ENCODE data around the gene CCT4. TPM values are rescaled to one million over a fixed set of nuclear protein-coding genes. Genes with fewer than 3 reads are reported as not detected.
A peak's percentile ranks its signal among the peaks of the same experiment; 100 is the strongest.
"Not testable (repeated sequence)": the region's sequence is repeated elsewhere in the genome, so short reads cannot be mapped to it uniquely, and the experiment has no call there.

The CCT4 gene
- total RNA-seq, 1 donor: 117 TPM

DNA sequence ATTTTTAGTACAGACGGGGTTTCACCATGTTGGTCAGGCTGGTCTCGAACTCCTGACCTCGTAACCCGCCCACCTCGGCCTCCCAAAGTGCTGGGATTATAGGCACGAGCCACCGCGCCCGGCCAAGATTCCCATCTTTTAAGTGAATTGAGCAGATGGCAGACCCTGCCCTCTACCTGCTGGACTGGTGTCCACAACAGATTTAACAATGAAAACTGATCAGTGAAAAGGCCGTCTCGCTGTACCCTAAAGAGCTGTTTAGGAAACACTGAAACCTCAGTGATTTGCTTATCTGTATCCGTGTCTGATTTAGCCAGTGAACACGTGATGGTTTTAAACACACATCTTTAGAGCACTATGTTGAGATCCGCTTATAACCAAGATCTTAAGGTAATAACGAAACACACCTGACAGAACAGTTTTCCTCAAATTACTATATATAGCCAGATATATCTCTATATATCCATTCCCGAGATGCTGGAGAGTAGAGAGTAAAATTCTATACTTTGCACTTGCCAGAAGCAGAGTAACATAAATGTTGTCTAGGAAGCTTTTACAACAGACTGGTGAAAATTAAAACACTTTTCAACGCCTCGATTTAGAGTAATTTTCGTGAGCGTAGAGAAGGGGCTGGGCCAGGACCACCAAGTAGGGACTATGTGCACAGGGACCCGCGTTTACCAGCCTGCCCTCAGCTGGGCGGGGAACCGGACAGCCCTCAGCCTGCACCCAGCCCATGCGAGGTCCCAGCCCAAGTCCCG, 35.2 kb downstream of the CCT4 start:
- peaks cover 9% of the 10 kb centered on the region for H3K4me1 ChIP-seq (ENCODE audit: insufficient read depth, low read length)
- no peaks in the 10 kb centered on the region for H3K27me3 ChIP-seq (ENCODE audit: insufficient read depth, low read length)
- H3K4me3 ChIP-seq (ENCODE audit: insufficient read depth, low read length): peak overlapping the region; percentile 98
- DNase-seq (ENCODE audit: insufficient read length, low spot score, missing footprints): peak; percentile 91
- TF ChIP-seq, protein P1, sequence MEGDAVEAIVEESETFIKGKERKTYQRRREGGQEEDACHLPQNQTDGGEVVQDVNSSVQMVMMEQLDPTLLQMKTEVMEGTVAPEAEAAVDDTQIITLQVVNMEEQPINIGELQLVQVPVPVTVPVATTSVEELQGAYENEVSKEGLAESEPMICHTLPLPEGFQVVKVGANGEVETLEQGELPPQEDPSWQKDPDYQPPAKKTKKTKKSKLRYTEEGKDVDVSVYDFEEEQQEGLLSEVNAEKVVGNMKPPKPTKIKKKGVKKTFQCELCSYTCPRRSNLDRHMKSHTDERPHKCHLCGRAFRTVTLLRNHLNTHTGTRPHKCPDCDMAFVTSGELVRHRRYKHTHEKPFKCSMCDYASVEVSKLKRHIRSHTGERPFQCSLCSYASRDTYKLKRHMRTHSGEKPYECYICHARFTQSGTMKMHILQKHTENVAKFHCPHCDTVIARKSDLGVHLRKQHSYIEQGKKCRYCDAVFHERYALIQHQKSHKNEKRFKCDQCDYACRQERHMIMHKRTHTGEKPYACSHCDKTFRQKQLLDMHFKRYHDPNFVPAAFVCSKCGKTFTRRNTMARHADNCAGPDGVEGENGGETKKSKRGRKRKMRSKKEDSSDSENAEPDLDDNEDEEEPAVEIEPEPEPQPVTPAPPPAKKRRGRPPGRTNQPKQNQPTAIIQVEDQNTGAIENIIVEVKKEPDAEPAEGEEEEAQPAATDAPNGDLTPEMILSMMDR (IDR thresholded peaks at IDR 0.05; ENCODE audit: extremely low read depth, low read depth, low read length): no peak
- H3K36me3 ChIP-seq (ENCODE audit: insufficient read depth, low read length): no peaks in the 10 kb centered on the region
- H3K9me3 ChIP-seq (ENCODE audit: low read depth, low read length): no peaks in the 10 kb centered on the region
- H3K4me2 ChIP-seq (ENCODE audit: insufficient read depth, low read length): peak overlapping the region; percentile 100
- no peaks in the 10 kb centered on the region for H4K20me1 ChIP-seq (ENCODE audit: insufficient read depth, low read length)
- H2AFZ ChIP-seq (ENCODE audit: low read length): peak overlapping the region; percentile 99
- peak overlapping the region; percentile 64 for H3K27ac ChIP-seq (ENCODE audit: low read depth, low read length)
- no peaks in the 10 kb centered on the region for H3K79me2 ChIP-seq (ENCODE audit: insufficient read depth, low read length)

DNA sequence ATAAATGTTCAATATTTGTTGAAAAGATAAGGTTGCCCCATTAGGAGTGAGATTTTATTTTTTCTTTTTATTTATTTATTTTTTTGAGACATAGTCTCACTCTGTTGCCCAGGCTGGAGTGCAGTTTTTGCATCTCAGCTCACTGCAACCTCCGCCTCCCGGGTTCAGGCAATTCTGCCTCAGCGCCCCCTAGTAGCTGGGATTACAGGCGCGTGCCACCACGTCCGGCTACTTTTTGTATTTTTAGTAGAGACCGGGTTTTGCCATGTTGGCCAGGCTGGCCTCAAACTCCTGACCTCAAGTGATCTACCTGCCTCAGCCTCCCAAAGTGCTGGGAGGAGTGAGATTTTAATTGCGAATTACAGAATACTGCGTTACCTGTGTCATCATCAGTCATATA, 37.2 kb downstream of the CCT4 start:
- not testable (repeated sequence) for DNase-seq (ENCODE audit: insufficient read length, low spot score, missing footprints); H3K4me3 ChIP-seq (ENCODE audit: insufficient read depth, low read length); H3K36me3 ChIP-seq (ENCODE audit: insufficient read depth, low read length); H3K4me2 ChIP-seq (ENCODE audit: insufficient read depth, low read length); H3K9me3 ChIP-seq (ENCODE audit: low read depth, low read length); H3K27me3 ChIP-seq (ENCODE audit: insufficient read depth, low read length); H4K20me1 ChIP-seq (ENCODE audit: insufficient read depth, low read length); H2AFZ ChIP-seq (ENCODE audit: low read length); H3K4me1 ChIP-seq (ENCODE audit: insufficient read depth, low read length); H3K27ac ChIP-seq (ENCODE audit: low read depth, low read length); H3K79me2 ChIP-seq (ENCODE audit: insufficient read depth, low read length)

DNA sequence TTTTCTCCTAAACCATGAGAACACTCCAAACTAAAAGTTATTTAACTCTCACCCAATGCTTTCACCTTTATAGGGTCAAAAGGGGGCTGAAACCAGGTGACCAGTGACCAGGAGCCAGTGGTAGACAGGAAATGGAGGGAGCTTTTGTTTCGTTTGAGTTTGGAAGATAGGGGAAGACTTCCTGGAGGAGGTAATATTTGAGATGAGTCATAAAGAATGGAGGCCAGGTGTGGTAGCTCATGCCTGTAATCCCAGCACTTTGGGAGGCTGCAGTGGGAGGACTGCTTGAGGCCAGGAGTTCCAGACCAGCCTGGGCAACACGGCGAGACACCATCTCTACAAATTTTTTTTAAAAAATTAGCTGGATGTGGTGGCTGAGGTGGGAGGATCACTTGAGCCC, 43.1 kb downstream of the CCT4 start:
- no peak overlapping the region for H3K27ac ChIP-seq (ENCODE audit: low read depth, low read length)
- no peaks in the 10 kb centered on the region for H3K27me3 ChIP-seq (ENCODE audit: insufficient read depth, low read length)
- H3K4me1 ChIP-seq (ENCODE audit: insufficient read depth, low read length): no peaks in the 10 kb centered on the region
- TF ChIP-seq, protein P1 (IDR thresholded peaks at IDR 0.05; ENCODE audit: extremely low read depth, low read depth, low read length): no peak
- H3K4me3 ChIP-seq (ENCODE audit: insufficient read depth, low read length): no peak overlapping the region
- no peaks in the 10 kb centered on the region for H4K20me1 ChIP-seq (ENCODE audit: insufficient read depth, low read length)
- H3K36me3 ChIP-seq (ENCODE audit: insufficient read depth, low read length): no peaks in the 10 kb centered on the region
- H3K79me2 ChIP-seq (ENCODE audit: insufficient read depth, low read length): no peaks in the 10 kb centered on the region
- no peak overlapping the region for H3K4me2 ChIP-seq (ENCODE audit: insufficient read depth, low read length)
- no peaks in the 10 kb centered on the region for H3K9me3 ChIP-seq (ENCODE audit: low read depth, low read length)
- DNase-seq (ENCODE audit: insufficient read length, low spot score, missing footprints): no peak
- H2AFZ ChIP-seq (ENCODE audit: low read length): no peak overlapping the region

- no peak for DNase-seq (ENCODE audit: insufficient read length, low spot score, missing footprints)
- H3K4me1 ChIP-seq (ENCODE audit: insufficient read depth, low read length): no peaks in the 10 kb centered on the region
- H3K9me3 ChIP-seq (ENCODE audit: low read depth, low read length): no peaks in the 10 kb centered on the region
- no peaks in the 10 kb centered on the region for H4K20me1 ChIP-seq (ENCODE audit: insufficient read depth, low read length)
- TF ChIP-seq, protein P1 (IDR thresholded peaks at IDR 0.05; ENCODE audit: extremely low read depth, low read depth, low read length): no peak
- no peak overlapping the region for H3K27ac ChIP-seq (ENCODE audit: low read depth, low read length)
- H3K4me3 ChIP-seq (ENCODE audit: insufficient read depth, low read length): no peak overlapping the region
- no peaks in the 10 kb centered on the region for H3K36me3 ChIP-seq (ENCODE audit: insufficient read depth, low read length)
- no peak overlapping the region for H2AFZ ChIP-seq (ENCODE audit: low read length)
- H3K4me2 ChIP-seq (ENCODE audit: insufficient read depth, low read length): no peak overlapping the region
- no peaks in the 10 kb centered on the region for H3K79me2 ChIP-seq (ENCODE audit: insufficient read depth, low read length)
- no peaks in the 10 kb centered on the region for H3K27me3 ChIP-seq (ENCODE audit: insufficient read depth, low read length)
Measured at GRCh38 chr2:61841286-61841685, 47.2 kb downstream of the CCT4 start.
